ENCODE measurements around the gene CDKN2D. TPM values are rescaled to one million over a fixed set of nuclear protein-coding genes. Genes with fewer than 3 reads are reported as not detected.

The CDKN2D gene
- total and polyA plus RNA-seq, 2 of the 13 experiments (the other 11 are each of a cell fraction or from before 2014, with no cell fraction given), result 5.4 to 8.6 TPM

DNA sequence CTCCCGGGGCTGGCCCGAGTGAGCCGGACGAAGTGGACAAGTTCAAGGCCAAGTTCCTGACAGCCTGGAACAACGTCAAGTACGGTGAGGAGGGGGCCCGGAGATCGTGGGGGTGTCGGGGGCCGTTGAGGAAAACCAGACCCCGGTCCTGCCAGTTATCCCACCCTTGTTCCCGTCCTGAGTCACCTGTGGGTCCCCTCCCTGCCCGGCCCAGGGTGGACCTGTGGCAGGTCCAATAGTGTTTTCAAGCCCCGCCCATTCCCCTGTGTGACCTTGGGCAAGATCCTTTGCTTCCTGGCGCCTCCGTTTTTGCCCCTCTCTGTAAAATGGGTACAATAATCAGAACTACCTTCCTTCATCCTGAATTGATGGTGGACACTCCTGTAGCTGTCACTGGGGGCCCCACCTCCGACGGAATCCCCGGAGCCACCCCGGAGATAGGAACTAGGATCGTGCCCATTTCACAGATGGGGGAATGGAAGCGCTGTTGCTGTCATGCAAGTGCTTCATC, 24.5 kb downstream of the CDKN2D start:
- FAIRE-seq (no peak), ATAC-seq (peak; percentile 40), DNase-seq (ENCODE audit: low spot score) (no peak)
- intact Hi-C loops (cut with micrococcal nuclease; ENCODE audit: unreplicated experiment), result no loop called here
- WGBS (ENCODE audit: low lambda C conversion rate), result 35% methylated on average over 10 of the region's 22 CpGs
- Histone ChIP-seq H3K36me3 (replicated peaks in 1 of 2; ENCODE audit: control insufficient read depth in 1 of 2, insufficient read depth in 2 of 2, low read length in 2 of 2) (peaks cover 2 to 15% of the 10 kb centered on the region in 2 experiments; a peak in 3 of 5 replicates), H2AFZ (ENCODE audit: low read length) (no peak overlapping the region), H3K27ac (ENCODE audit: extremely low read length, insufficient read depth, low read length) (peak overlapping the region; percentile 76), H3K4me2 (ENCODE audit: low read depth, low read length) (peak overlapping the region; percentile 74), H3K27me3 (ENCODE audit: control insufficient read depth in 1 of 2, insufficient read depth in 2 of 2, low read length in 2 of 2) (0 out of 5 replicates have a peak, but pooled peaks cover 0 to under 1% of the 10 kb centered on the region in 2 experiments), H3K9me3 (ENCODE audit: low read length) (no peaks in the 10 kb centered on the region), H3K4me1 (ENCODE audit: insufficient read depth, low read length) (peaks cover 17% of the 10 kb centered on the region), H3K79me2 (ENCODE audit: insufficient read depth, low read length) (no peaks in the 10 kb centered on the region), H4K20me1 (ENCODE audit: insufficient read depth, low read length) (no peaks in the 10 kb centered on the region), H3K4me3 (replicated peaks in 1 of 3; ENCODE audit: insufficient read depth in 1 of 3, low read depth in 2 of 3, low read length in 3 of 3) (peak overlapping the region; percentile 78 to 98 (median 89)), H3K9ac (ENCODE audit: insufficient read depth, low read depth, low read length) (peak overlapping the region; percentile 91)
- BruUV-seq (replicated peaks), result no TSS peak
- ChIA-PET CTCF (ENCODE audit: low intra/inter-chr PET ratio, low total read pairs) (no interaction called here), POLR2A (no interaction called here)
- in situ Hi-C loops (cut with HindIII; ENCODE audit: extremely low pct_ligation_motif_present, low pct_unique_long_range_greater_than_20kb), result no loop called here
- no peak for TF ChIP-seq MEIS2 (CRISPR knock-in tag; IDR thresholded peaks at IDR 0.05)
- TF ChIP-seq, protein P1, sequence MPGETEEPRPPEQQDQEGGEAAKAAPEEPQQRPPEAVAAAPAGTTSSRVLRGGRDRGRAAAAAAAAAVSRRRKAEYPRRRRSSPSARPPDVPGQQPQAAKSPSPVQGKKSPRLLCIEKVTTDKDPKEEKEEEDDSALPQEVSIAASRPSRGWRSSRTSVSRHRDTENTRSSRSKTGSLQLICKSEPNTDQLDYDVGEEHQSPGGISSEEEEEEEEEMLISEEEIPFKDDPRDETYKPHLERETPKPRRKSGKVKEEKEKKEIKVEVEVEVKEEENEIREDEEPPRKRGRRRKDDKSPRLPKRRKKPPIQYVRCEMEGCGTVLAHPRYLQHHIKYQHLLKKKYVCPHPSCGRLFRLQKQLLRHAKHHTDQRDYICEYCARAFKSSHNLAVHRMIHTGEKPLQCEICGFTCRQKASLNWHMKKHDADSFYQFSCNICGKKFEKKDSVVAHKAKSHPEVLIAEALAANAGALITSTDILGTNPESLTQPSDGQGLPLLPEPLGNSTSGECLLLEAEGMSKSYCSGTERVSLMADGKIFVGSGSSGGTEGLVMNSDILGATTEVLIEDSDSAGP (CRISPR knock-in tag; IDR thresholded peaks at IDR 0.05; ENCODE audit: borderline replicate concordance), result peak; percentile 28; the same call in 1 of the 2 replicates
- peak; percentile 94 for TF ChIP-seq ZMYM3 (CRISPR knock-in tag; IDR thresholded peaks at IDR 0.05)
- 0 out of 2 replicates have a peak, but pooled peaks have one; percentile 54 for TF ChIP-seq BORCS8-MEF2B (CRISPR knock-in tag; IDR thresholded peaks at IDR 0.05)
- peak; percentile 73; the same call in 1 of the 2 replicates for TF ChIP-seq RCOR2 (CRISPR knock-in tag; IDR thresholded peaks at IDR 0.05)
- TF ChIP-seq ZNF629 (CRISPR knock-in tag; conservative IDR thresholded peaks at IDR 0.05), result peak; percentile 99
- 0 out of 2 replicates have a peak, but pooled peaks have one; percentile 16 for TF ChIP-seq ZNF121 (CRISPR knock-in tag; IDR thresholded peaks at IDR 0.05)
- TF ChIP-seq ZNF660 (CRISPR knock-in tag; IDR thresholded peaks at IDR 0.05; ENCODE audit: borderline replicate concordance, low read depth), result no peak
- TF ChIP-seq, protein P2, sequence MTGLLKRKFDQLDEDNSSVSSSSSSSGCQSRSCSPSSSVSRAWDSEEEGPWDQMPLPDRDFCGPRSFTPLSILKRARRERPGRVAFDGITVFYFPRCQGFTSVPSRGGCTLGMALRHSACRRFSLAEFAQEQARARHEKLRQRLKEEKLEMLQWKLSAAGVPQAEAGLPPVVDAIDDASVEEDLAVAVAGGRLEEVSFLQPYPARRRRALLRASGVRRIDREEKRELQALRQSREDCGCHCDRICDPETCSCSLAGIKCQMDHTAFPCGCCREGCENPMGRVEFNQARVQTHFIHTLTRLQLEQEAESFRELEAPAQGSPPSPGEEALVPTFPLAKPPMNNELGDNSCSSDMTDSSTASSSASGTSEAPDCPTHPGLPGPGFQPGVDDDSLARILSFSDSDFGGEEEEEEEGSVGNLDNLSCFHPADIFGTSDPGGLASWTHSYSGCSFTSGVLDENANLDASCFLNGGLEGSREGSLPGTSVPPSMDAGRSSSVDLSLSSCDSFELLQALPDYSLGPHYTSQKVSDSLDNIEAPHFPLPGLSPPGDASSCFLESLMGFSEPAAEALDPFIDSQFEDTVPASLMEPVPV (CRISPR knock-in tag; IDR thresholded peaks at IDR 0.05), result 0 out of 2 replicates have a peak, but pooled peaks have one; percentile 28
- TF ChIP-seq AGO2 (optimal IDR thresholded peaks at IDR 0.05; ENCODE audit: low read depth, low read length), result peak; percentile 40
- TF ChIP-seq ETV5 (CRISPR knock-in tag; IDR thresholded peaks at IDR 0.05; ENCODE audit: borderline replicate concordance), result peak; percentile 30; the same call in 1 of the 2 replicates
- no peak for TF ChIP-seq ZFP41 (CRISPR knock-in tag; IDR thresholded peaks at IDR 0.05; ENCODE audit: borderline replicate concordance)
- peak; percentile 21; the same call in 1 of the 2 replicates for TF ChIP-seq RARA (CRISPR knock-in tag; IDR thresholded peaks at IDR 0.05)
- peak; percentile 5; the same call in 1 of the 2 replicates for TF ChIP-seq BCL6 (CRISPR knock-in tag; IDR thresholded peaks at IDR 0.05)

All from HepG2 (cell line).